AG04450 (cell line): ENCODE data around the gene ZC3H12A. TPM values are rescaled to one million over a fixed set of nuclear protein-coding genes. Genes with fewer than 3 reads are reported as not detected.

Experiments used
- CTCF ChIA-PET: fragments of 300-600, 350-600 bp; formaldehyde crosslinking; extraction: SDS; loops from one replicate; lab custom pipeline; 2022; ENCODE audit warnings: antibody characterized with exemption, inconsistent platforms; lab: Charles Lee
- POLR2A ChIA-PET: fragments of 350-600 bp; formaldehyde crosslinking; extraction: SDS; loops from one replicate; lab custom pipeline; 2021; ENCODE audit warnings: antibody characterized with exemption, inconsistent platforms; lab: Yijun Ruan, JAX
- DNase-seq: peaks from one replicate; pipeline ENCODE4 v3.0.0-alpha.2; 2011; ENCODE audit warnings: low read depth, low spot score
- H3K27ac ChIP-seq: one replicate; pipeline ENCODE4 v1.5.1; 2012; ENCODE audit warnings: low read depth, low read length, control low read depth
- H3K27me3 ChIP-seq: one replicate; pipeline ENCODE4 v1.6.0; 2012; ENCODE audit warnings: low read length; ENCODE audit not compliant: control insufficient read depth, insufficient read depth
- H3K4me3 ChIP-seq: 2 replicates; pipeline ENCODE4 v1.5.1; 2011; ENCODE audit warnings: mild to moderate bottlenecking, low read depth, low read length, control low read depth
- H3K9me3 ChIP-seq: 2 replicates; pipeline ENCODE4 v1.5.1; 2012; ENCODE audit warnings: low read length; ENCODE audit not compliant: control insufficient read depth, insufficient read depth
- CTCF ChIP-seq: IDR thresholded peaks from 2 replicates; pipeline ENCODE4 v1.5.1; 2011; ENCODE audit warnings: low read depth, low read length, control low read depth, inconsistent platforms
- polyA plus RNA-seq: library from polyadenylated mRNA; depleted of rRNA; stranded (reverse); fragments of >200 nt; gene quantifications from 2 replicates; pipeline ENCODE4 v1.2.3, GENCODE V29; 2011

The ZC3H12A gene
- polyA plus RNA-seq, 1 experiment: 4.3 TPM

- H3K27ac ChIP-seq: no peak overlapping the region
- no peaks in the 10 kb centered on the region for H3K9me3 ChIP-seq
- H3K4me3 ChIP-seq: no peak overlapping the region
- CTCF ChIA-PET: interaction anchor here (1.1 kb wide), 1 partner anchor 49 kb away, joined by 5 read pairs; no protein-coding TSS in a partner anchor
- TF ChIP-seq CTCF: no peak
- H3K27me3 ChIP-seq: peaks cover 25% of the 10 kb centered on the region
- DNase-seq: no peak
- POLR2A ChIA-PET: interaction anchor here (0.5 kb wide), 1 partner anchor 247 kb away, joined by 3 read pairs; no protein-coding TSS in a partner anchor
Measured at GRCh38 chr1:37438037-37438868, 36.1 kb upstream of the ZC3H12A start.

GRCh38 chr1:37438869-37439343, 35.5 kb upstream of the ZC3H12A start:
- H3K27me3 ChIP-seq: peaks cover 25% of the 10 kb centered on the region
- H3K27ac ChIP-seq: no peak overlapping the region
- ChIA-PET CTCF (no interaction called here), POLR2A (interaction anchor here (0.5 kb wide), 1 partner anchor 246 kb away, joined by 3 read pairs; no protein-coding TSS in a partner anchor)
- no peak for DNase-seq
- H3K4me3 ChIP-seq: no peak overlapping the region
- H3K9me3 ChIP-seq: no peaks in the 10 kb centered on the region
- no peak for TF ChIP-seq CTCF

GRCh38 chr1:37439349-37439995, 34.9 kb upstream of the ZC3H12A start:
- TF ChIP-seq CTCF: no peak
- ChIA-PET CTCF (no interaction called here), POLR2A (interaction anchor here (0.5 kb wide), 1 partner anchor 246 kb away, joined by 3 read pairs; no protein-coding TSS in a partner anchor)
- Histone ChIP-seq H3K4me3 (no peak overlapping the region), H3K9me3 (no peaks in the 10 kb centered on the region), H3K27ac (no peak overlapping the region), H3K27me3 (peaks cover 25% of the 10 kb centered on the region)
- no peak for DNase-seq

GRCh38 chr1:37441490-37441889, 32.9 kb upstream of the ZC3H12A start:
- TF ChIP-seq CTCF: no peak
- no peak overlapping the region for H3K4me3 ChIP-seq
- CTCF ChIA-PET: interaction anchor here (1.2 kb wide), 1 partner anchor 13 kb away, joined by 4 read pairs; no protein-coding TSS in a partner anchor
- no peaks in the 10 kb centered on the region for H3K9me3 ChIP-seq
- no peak for DNase-seq
- POLR2A ChIA-PET: no interaction called here
- no peak overlapping the region for H3K27ac ChIP-seq
- peaks cover 23% of the 10 kb centered on the region for H3K27me3 ChIP-seq
